Left ventricle myocardium inferior (tissue), 1 donor: ENCODE data around the gene XG. TPM values are rescaled to one million over a fixed set of nuclear protein-coding genes. Genes with fewer than 3 reads are reported as not detected.
A peak's percentile ranks its signal among the peaks of the same experiment; 100 is the strongest.
"Not testable (repeated sequence)": the region's sequence is repeated elsewhere in the genome, so short reads cannot be mapped to it uniquely, and the experiment has no call there.

Experiments
- DNase-seq: peaks from one replicate; pipeline ENCODE4 v3.0.0-alpha.2; 2020
- H3K27ac ChIP-seq: fragments of 200-600 bp; replicated peaks from 2 replicates; pipeline ENCODE4 v1.8.0; 2021
- H3K27me3 ChIP-seq: fragments of 200-600 bp; 2 replicates; pipeline ENCODE4 v1.8.0; 2021; ENCODE audit warnings: low read depth
- H3K36me3 ChIP-seq: fragments of 200-600 bp; 2 replicates; pipeline ENCODE4 v1.8.0; 2021
- H3K4me1 ChIP-seq: fragments of 200-600 bp; 2 replicates; pipeline ENCODE4 v1.8.0; 2021
- H3K4me3 ChIP-seq: fragments of 200-600 bp; 2 replicates; pipeline ENCODE4 v1.8.0; 2021; ENCODE audit warnings: mild to moderate bottlenecking, moderate library complexity
- H3K9me3 ChIP-seq: fragments of 200-600 bp; replicated peaks from 2 replicates; pipeline ENCODE4 v1.8.0; 2021
- CTCF ChIP-seq: fragments of 200-600 bp; IDR thresholded peaks from 2 replicates; pipeline ENCODE4 v1.8.0; 2021; ENCODE audit warnings: antibody characterized with exemption, mild to moderate bottlenecking, borderline replicate concordance
- intact Hi-C: fragments of 100-400 bp; cut with micrococcal nuclease; formaldehyde crosslinking; loops from one replicate; pipeline ENCODE4 v1.11.0; 2022
- total RNA-seq: library from RNA; stranded (reverse); fragmentation: NEBNext Ultra II Directional; extraction: Animal tissue kit (Norgen Biotek cat#: 25700); gene quantifications from one replicate; pipeline ENCODE4 v1.2.1, GENCODE V29; 2021
- donor health status: DM: no; HTN: yes; CAD: no; lungs with severe emphysema.

Gene XG
- total RNA-seq, 1 donor from 2014 or later: 0.63 TPM

GRCh38 chrX:2719774-2720447 is 31.9 kb upstream of the XG start:
- no peak for TF ChIP-seq CTCF
- Histone ChIP-seq H3K9me3 (no peaks in the 10 kb centered on the region), H3K36me3 (peaks cover 98% of the 10 kb centered on the region), H3K27ac (no peak overlapping the region), H3K27me3 (no peaks in the 10 kb centered on the region), H3K4me3 (no peak overlapping the region), H3K4me1 (peaks cover 4% of the 10 kb centered on the region)
- intact Hi-C loops: no loop called here
- no peak for DNase-seq

- intact Hi-C loops: no loop called here
- peak; percentile 30 for DNase-seq
Observed at GRCh38 chrX:2723286-2723879, 28.5 kb upstream of the XG start.

GRCh38 chrX:2727264-2727663 is 24.6 kb upstream of the XG start:
- H3K36me3 ChIP-seq: peaks cover 99% of the 10 kb centered on the region
- H3K4me1 ChIP-seq, DNase-seq, H3K4me3 ChIP-seq, H3K9me3 ChIP-seq, H3K27ac ChIP-seq, H3K27me3 ChIP-seq, intact Hi-C loops: not testable (repeated sequence)

More at GRCh38 chrX:2723286-2723879, 28.5 kb upstream of the XG start:
- no peak for TF ChIP-seq CTCF
- Histone ChIP-seq H3K4me3 (no peak overlapping the region), H3K9me3 (no peaks in the 10 kb centered on the region), H3K27me3 (no peaks in the 10 kb centered on the region), H3K27ac (peak overlapping the region; percentile 7), H3K36me3 (peaks cover 100% of the 10 kb centered on the region), H3K4me1 (peaks cover 4% of the 10 kb centered on the region)

- DNase-seq: no peak
- H3K36me3 ChIP-seq: peaks cover 94% of the 10 kb centered on the region
- TF ChIP-seq CTCF: no peak
Observed at GRCh38 chrX:2732076-2732475, 19.8 kb upstream of the XG start.

GRCh38 chrX:2732649-2733048 is 19.2 kb upstream of the XG start:
- no peaks in the 10 kb centered on the region for H3K9me3 ChIP-seq
- H3K4me3 ChIP-seq: no peak overlapping the region
- intact Hi-C loops: no loop called here
- H3K27ac ChIP-seq: no peak overlapping the region
- H3K36me3 ChIP-seq: peaks cover 89% of the 10 kb centered on the region
- no peaks in the 10 kb centered on the region for H3K4me1 ChIP-seq
- H3K27me3 ChIP-seq: no peaks in the 10 kb centered on the region
- TF ChIP-seq CTCF: no peak
- no peak for DNase-seq

More at GRCh38 chrX:2732076-2732475, 19.8 kb upstream of the XG start:
- intact Hi-C loops: no loop called here
- H3K4me1 ChIP-seq: no peaks in the 10 kb centered on the region
- H3K9me3 ChIP-seq: no peaks in the 10 kb centered on the region
- no peak overlapping the region for H3K27ac ChIP-seq
- H3K27me3 ChIP-seq: no peaks in the 10 kb centered on the region
- no peak overlapping the region for H3K4me3 ChIP-seq

- no peak for DNase-seq
- intact Hi-C loops: no loop called here
- Histone ChIP-seq H3K27me3 (no peaks in the 10 kb centered on the region), H3K27ac (no peak overlapping the region), H3K36me3 (peaks cover 88% of the 10 kb centered on the region), H3K4me3 (no peak overlapping the region), H3K9me3 (no peaks in the 10 kb centered on the region), H3K4me1 (no peaks in the 10 kb centered on the region)
- TF ChIP-seq CTCF: no peak
Observed at GRCh38 chrX:2733286-2733685, 18.6 kb upstream of the XG start.
